Astrocyte of the spinal cord (primary cell): ENCODE measurements around the gene PEF1.

ENCODE experiments used
- DNase-seq: peaks from one replicate; pipeline ENCODE4 v3.0.0; 2011; ENCODE audit warnings: low read depth, low spot score
- H3K4me3 ChIP-seq: 2 replicates; pipeline ENCODE4 v1.5.1; 2011; ENCODE audit warnings: low read depth, mild to moderate bottlenecking, low read length, moderate library complexity
- in situ Hi-C: cut with HindIII; loops from 2 replicates; pipeline ENCODE4 v1.10.0; 2017; ENCODE audit warnings: low sequenced_read_pairs
- TF ChIP-seq, protein P1 (sequence below): IDR thresholded peaks from 2 replicates; pipeline ENCODE4 v1.5.1; 2012; ENCODE audit warnings: low read depth, mild to moderate bottlenecking, low read length, inconsistent platforms

Gene PEF1

DNA sequence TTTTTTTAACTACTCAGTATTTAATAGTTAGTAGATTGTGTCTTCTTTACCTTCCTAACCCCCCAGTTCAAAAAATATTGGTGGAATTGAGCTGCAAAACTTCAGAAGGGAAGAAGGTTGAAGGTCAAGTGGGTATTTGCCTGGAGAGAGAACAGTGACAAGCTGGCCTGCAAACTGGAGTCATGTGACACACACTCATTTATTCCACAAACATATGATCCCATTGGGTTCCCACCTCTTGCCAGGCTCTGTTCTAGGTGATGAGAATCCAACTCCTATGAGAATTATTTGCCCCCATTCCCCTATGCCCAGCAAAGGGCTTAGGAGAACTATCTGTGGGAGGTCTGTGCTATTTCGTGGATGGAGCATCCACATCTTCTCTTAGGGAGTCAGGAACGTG is 3.5 kb upstream of the PEF1 start:
- no peak for DNase-seq
- no peak overlapping the region for H3K4me3 ChIP-seq
- in situ Hi-C loops, result no loop called here
- TF ChIP-seq, protein P1, sequence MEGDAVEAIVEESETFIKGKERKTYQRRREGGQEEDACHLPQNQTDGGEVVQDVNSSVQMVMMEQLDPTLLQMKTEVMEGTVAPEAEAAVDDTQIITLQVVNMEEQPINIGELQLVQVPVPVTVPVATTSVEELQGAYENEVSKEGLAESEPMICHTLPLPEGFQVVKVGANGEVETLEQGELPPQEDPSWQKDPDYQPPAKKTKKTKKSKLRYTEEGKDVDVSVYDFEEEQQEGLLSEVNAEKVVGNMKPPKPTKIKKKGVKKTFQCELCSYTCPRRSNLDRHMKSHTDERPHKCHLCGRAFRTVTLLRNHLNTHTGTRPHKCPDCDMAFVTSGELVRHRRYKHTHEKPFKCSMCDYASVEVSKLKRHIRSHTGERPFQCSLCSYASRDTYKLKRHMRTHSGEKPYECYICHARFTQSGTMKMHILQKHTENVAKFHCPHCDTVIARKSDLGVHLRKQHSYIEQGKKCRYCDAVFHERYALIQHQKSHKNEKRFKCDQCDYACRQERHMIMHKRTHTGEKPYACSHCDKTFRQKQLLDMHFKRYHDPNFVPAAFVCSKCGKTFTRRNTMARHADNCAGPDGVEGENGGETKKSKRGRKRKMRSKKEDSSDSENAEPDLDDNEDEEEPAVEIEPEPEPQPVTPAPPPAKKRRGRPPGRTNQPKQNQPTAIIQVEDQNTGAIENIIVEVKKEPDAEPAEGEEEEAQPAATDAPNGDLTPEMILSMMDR, result no peak

DNA sequence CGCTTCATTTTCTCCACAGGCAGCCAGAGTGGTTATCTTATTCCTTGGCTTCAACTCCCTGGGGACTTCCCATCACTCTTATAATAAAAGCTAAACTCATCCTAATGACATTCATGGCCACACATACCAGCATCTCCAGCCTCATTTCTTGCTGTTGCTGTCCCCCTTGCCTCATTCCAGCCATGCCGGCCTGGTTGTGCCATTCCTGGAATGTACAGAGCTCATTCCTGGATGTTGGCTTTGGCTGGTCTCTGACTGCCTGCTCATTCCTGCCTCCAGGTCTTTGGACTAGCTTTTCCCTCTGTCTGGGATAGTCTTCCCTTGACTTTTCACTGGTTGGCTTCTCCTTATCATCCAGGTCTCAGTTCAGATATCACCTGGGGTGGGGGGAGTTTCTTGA is 2.4 kb upstream of the PEF1 start:
- TF ChIP-seq, protein P1, result no peak
- no peak overlapping the region for H3K4me3 ChIP-seq
- in situ Hi-C loops, result no loop called here
- no peak for DNase-seq

DNA sequence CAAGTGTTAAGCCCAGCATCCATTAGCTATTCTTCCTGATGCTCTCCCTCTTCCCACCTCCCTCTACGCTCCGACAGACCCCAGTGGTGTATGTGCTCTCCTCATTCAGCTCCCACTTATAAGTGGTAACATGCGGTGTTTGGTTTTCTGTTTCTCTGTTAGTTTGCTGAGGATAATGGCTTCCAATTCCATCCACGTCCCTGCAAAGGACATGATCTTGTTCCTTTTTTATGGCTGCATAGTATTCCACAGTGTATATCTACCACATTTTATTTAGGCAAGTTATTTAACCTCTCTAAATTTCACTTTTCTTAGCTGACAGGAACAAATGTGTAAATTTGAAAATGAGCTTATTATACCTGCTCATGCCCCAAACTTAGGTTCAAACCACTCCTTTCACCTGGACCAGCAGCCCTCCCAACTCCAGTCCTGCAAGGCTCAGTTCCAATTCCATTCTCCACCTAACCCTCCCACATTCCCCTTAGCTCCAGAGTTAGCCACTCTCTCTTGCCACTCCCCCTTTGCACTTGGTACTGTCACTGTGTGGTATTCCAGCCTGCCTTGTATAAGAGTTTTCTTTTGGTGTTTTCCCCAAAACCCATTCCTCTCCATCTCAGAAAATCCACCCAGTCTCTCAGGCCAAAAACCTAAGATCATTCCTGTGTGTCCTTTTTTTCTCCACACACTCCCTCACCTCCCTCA is 1.7 kb upstream of the PEF1 start:
- no peak for DNase-seq
- H3K4me3 ChIP-seq, result no peak overlapping the region
- TF ChIP-seq, protein P1, result no peak
- in situ Hi-C loops, result no loop called here

DNA sequence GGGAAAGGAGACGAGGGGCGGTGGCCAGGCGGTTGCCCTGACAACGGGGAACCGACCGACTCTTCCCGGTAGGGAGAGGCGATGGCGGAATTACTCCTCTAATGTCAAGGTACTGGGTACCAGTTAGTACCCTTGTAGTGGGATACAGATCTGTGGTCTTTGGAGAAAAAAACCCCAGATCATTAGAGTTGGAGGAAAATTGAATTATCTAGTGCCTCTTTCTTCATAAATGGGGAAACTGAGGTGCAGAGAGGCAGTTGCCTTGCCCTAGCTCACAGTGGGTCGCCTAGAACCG is 545 bp upstream of the PEF1 start:
- TF ChIP-seq, protein P1, result no peak
- in situ Hi-C loops, result no loop called here
- peak overlapping the region; percentile 86 for H3K4me3 ChIP-seq
- no peak for DNase-seq

DNA sequence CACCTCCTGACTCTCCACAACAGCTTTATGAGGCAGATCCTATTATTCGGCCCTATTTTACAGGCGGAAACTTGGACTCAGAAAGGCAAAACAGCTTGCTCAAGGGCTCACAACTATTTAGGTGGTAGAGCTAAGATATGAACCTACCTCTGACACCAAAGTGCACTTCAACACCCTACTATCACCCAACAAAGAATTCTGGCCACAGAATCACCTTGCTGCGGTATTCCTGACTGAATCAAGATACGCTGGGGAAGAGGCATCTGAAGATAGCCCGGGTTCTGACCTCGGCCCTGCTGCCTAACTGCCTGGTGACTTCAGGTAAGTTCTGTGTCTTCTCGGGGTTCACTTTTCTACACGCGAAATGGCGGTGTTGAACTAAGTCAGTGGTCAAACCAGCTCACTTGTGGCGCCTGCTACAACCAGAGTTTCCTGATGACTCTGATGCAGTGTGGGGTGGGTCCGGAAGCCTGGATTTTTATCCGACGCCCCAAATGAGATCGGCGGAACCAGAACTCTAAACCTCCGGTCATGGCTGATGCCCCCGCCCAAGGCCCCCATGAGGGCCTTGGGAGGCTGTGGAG is 608 bp downstream of the PEF1 start:
- H3K4me3 ChIP-seq, result peak overlapping the region; percentile 86
- DNase-seq, result no peak
- TF ChIP-seq, protein P1, result no peak
- in situ Hi-C loops, result no loop called here

DNA sequence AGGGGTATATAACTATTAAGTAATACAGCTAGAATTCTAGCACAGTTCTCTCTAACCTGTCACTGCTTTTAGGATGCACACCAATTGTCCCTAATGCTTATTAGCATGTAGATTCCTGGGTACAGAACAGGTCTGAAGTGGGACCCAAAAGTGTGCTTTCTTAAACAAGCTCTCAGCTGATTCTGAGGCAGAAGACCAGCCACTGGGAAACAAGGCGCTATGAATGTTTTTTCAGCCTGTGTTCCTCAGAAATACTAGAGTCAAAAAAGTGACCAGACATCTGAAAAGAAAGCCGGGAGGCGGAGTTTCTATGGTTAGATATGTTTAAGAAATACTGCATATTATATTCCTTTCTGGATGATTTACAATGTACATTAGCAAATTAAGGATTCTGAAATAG is 1.8 kb downstream of the PEF1 start:
- DNase-seq, result no peak
- no peak overlapping the region for H3K4me3 ChIP-seq
- in situ Hi-C loops, result no loop called here
- TF ChIP-seq, protein P1, result no peak
